Neural cell (in vitro differentiated cells): Measurements from ENCODE around the gene GPER1. TPM values are rescaled to one million over a fixed set of nuclear protein-coding genes. Genes with fewer than 3 reads are reported as not detected.

Experiments used
- H2AFZ ChIP-seq: fragments of 200-600, 300-800 bp; sonication (generic), shearing (Covaris generic); 2 replicates; pipeline ENCODE4 v1.6.0; 2014; ENCODE audit warnings: low read depth, mild to moderate bottlenecking, antibody characterized with exemption, low read length, moderate library complexity
- H3F3A ChIP-seq: fragments of 200-600 bp; shearing (Covaris generic); 2 replicates; pipeline ENCODE4 v1.6.1; 2016; ENCODE audit warnings: mild to moderate bottlenecking, moderate library complexity, mixed read lengths, antibody characterized with exemption, low read length; ENCODE audit not compliant: insufficient read depth, poor library complexity, severe bottlenecking
- H3K27ac ChIP-seq: fragments of 200-600, 300-800 bp; sonication (generic), shearing (Covaris generic); 2 replicates; pipeline ENCODE4 v1.5.1; 2014; ENCODE audit warnings: mild to moderate bottlenecking, low read length, moderate library complexity
- H3K27me3 ChIP-seq: fragments of 300-800, 200-600 bp; sonication (generic), shearing (Covaris generic); 2 replicates; pipeline ENCODE4 v1.6.0; 2014; ENCODE audit warnings: mild to moderate bottlenecking, low read depth, low read length, moderate library complexity; ENCODE audit not compliant: insufficient read depth
- H3K36me3 ChIP-seq: fragments of 300-800, 200-600 bp; sonication (generic), shearing (Covaris generic); 2 replicates; pipeline ENCODE4 v1.5.1; 2014; ENCODE audit warnings: mild to moderate bottlenecking, antibody characterized with exemption, low read length, moderate library complexity; ENCODE audit not compliant: insufficient read depth
- H3K4me2 ChIP-seq: fragments of 300-800, 200-600 bp; sonication (generic), shearing (Covaris generic); 2 replicates; pipeline ENCODE4 v1.6.0; 2014; ENCODE audit warnings: mild to moderate bottlenecking, low read length
- H3K4me3 ChIP-seq: fragments of 300-800, 200-600 bp; sonication (generic), shearing (Covaris generic); 2 replicates; pipeline ENCODE4 v1.5.1; 2014; ENCODE audit warnings: mild to moderate bottlenecking, low read length, moderate library complexity
- H3K79me2 ChIP-seq: fragments of 200-600 bp; shearing (Covaris generic); replicated peaks from 2 replicates; pipeline ENCODE4 v1.6.0; 2014; ENCODE audit warnings: mild to moderate bottlenecking, low read length, moderate library complexity; ENCODE audit not compliant: insufficient read depth
- H3K9ac ChIP-seq: fragments of 300-800, 200-600 bp; sonication (generic), shearing (Covaris generic); 2 replicates; pipeline ENCODE4 v1.6.1; 2016; ENCODE audit warnings: mild to moderate bottlenecking, low read length, mixed read lengths
- H3K9me2 ChIP-seq: fragments of 200-600 bp; shearing (Covaris generic); 2 replicates; pipeline ENCODE4 v1.6.1; 2016; ENCODE audit warnings: mild to moderate bottlenecking, low read length, mixed read lengths; ENCODE audit not compliant: insufficient read depth
- H3K9me3 ChIP-seq: fragments of 200-600, 300-800 bp; sonication (generic), shearing (Covaris generic); 2 replicates; pipeline ENCODE4 v1.6.1; 2016; ENCODE audit warnings: mild to moderate bottlenecking, mixed run types, low read length, moderate library complexity, mixed read lengths
- H4K20me1 ChIP-seq: fragments of 200-600 bp; shearing (Covaris generic); 2 replicates; pipeline ENCODE4 v1.6.1; 2016; ENCODE audit warnings: mild to moderate bottlenecking, mixed run types; ENCODE audit not compliant: insufficient read depth
- EP300 ChIP-seq: fragments of 450-650 bp; conservative IDR thresholded peaks from 2 replicates; pipeline ENCODE4 v1.6.1; 2014; ENCODE audit warnings: antibody characterized with exemption, mild to moderate bottlenecking, moderate library complexity; ENCODE audit not compliant: poor library complexity, severe bottlenecking
- EZH2 ChIP-seq: fragments of 200-600, 300-800 bp; shearing (Covaris generic), sonication (generic); IDR thresholded peaks from 2 replicates; pipeline ENCODE4 v1.6.1; 2014; ENCODE audit warnings: antibody characterized with exemption, low read length, borderline replicate concordance, mild to moderate bottlenecking; ENCODE audit not compliant: insufficient read depth, poor library complexity, severe bottlenecking
- MXI1 ChIP-seq: fragments of 450-650 bp; conservative IDR thresholded peaks from 2 replicates; pipeline ENCODE4 v1.6.1; 2014; ENCODE audit warnings: antibody characterized with exemption, mild to moderate bottlenecking; ENCODE audit not compliant: poor library complexity, severe bottlenecking
- POLR2AphosphoS5 ChIP-seq: IDR thresholded peaks from 2 replicates; pipeline ENCODE4 v1.6.1; 2012
- RAD21 ChIP-seq: fragments of 450-650 bp; conservative IDR thresholded peaks from 2 replicates; pipeline ENCODE4 v1.6.1; 2014; ENCODE audit warnings: antibody characterized with exemption, mild to moderate bottlenecking, moderate library complexity
- REST ChIP-seq: IDR thresholded peaks from 2 replicates; pipeline ENCODE4 v1.6.1; 2012; ENCODE audit warnings: borderline replicate concordance
- SMC3 ChIP-seq: fragments of 450-650 bp; conservative IDR thresholded peaks from 2 replicates; pipeline ENCODE4 v1.6.1; 2014; ENCODE audit warnings: antibody characterized with exemption, mild to moderate bottlenecking, moderate library complexity; ENCODE audit not compliant: poor library complexity
- TAF1 ChIP-seq: IDR thresholded peaks from 2 replicates; pipeline ENCODE4 v1.6.1; 2012; ENCODE audit warnings: low read depth
- polyA plus RNA-seq: library from polyadenylated mRNA; depleted of rRNA; stranded (reverse); fragments of >200 nt; gene quantifications from 2 replicates; pipeline ENCODE4 v1.2.3, GENCODE V29; 2014
- TF ChIP-seq, protein P1 (sequence below): fragments of 450-650 bp; IDR thresholded peaks from 2 replicates; pipeline ENCODE4 v1.5.1; 2014; ENCODE audit warnings: antibody characterized with exemption, mild to moderate bottlenecking, moderate library complexity; ENCODE audit not compliant: poor library complexity, severe bottlenecking

GPER1 gene
- polyA plus RNA-seq, 1 donor from 2014 or later, result not detected

DNA sequence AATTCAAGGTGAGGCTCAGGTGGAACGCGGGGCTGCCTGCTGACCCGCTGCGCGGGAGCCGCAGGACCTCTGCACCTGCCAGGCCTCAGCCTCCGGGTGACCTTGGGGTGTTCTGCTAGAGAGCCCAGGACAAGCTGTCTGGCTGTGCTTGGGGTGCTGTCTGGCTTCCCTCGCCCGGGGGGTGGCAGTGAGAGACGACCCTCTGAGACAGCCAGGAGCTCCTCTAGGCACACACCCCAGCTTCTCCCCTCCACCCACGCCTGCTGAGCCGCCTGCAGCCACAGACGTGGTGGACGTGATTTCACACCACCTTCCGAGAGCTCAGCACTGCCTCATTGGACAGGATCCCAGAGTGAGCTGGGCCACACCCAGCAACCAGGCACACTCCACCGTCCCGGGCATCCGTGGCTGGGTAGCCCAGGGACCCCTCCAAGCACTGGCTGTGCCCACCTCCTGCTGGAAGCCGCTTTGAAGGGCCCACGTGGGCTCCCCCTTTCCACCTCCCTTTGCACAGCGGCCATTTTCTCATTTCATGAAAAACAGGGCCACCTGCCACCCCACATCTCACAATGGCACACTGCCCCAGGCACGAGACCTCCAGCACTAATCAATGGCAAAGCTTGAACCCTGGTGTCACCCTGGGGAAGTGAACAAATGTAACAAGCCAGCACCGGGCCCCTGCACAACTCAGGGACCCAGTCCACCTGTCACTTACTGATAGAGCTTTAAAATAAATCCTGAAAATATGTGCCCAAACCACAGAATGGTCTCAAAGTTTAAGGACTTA lies 37.1 kb downstream of the GPER1 start:
- Histone ChIP-seq H3K36me3 (no peaks in the 10 kb centered on the region), H3K27me3 (no peaks in the 10 kb centered on the region), H3F3A (no peaks in the 10 kb centered on the region), H3K4me2 (no peak overlapping the region), H3K9me3 (no peaks in the 10 kb centered on the region), H4K20me1 (no peaks in the 10 kb centered on the region), H3K27ac (no peak overlapping the region), H3K79me2 (no peaks in the 10 kb centered on the region), H2AFZ (no peak overlapping the region), H3K9me2 (no peaks in the 10 kb centered on the region), H3K9ac (no peak overlapping the region), H3K4me3 (no peak overlapping the region)
- no peak for TF ChIP-seq TAF1
- TF ChIP-seq RAD21, result no peak
- no peak for TF ChIP-seq POLR2AphosphoS5
- TF ChIP-seq, protein P1, sequence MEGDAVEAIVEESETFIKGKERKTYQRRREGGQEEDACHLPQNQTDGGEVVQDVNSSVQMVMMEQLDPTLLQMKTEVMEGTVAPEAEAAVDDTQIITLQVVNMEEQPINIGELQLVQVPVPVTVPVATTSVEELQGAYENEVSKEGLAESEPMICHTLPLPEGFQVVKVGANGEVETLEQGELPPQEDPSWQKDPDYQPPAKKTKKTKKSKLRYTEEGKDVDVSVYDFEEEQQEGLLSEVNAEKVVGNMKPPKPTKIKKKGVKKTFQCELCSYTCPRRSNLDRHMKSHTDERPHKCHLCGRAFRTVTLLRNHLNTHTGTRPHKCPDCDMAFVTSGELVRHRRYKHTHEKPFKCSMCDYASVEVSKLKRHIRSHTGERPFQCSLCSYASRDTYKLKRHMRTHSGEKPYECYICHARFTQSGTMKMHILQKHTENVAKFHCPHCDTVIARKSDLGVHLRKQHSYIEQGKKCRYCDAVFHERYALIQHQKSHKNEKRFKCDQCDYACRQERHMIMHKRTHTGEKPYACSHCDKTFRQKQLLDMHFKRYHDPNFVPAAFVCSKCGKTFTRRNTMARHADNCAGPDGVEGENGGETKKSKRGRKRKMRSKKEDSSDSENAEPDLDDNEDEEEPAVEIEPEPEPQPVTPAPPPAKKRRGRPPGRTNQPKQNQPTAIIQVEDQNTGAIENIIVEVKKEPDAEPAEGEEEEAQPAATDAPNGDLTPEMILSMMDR, result no peak
- no peak for TF ChIP-seq EZH2
- no peak for TF ChIP-seq EP300
- TF ChIP-seq SMC3, result no peak

- Histone ChIP-seq H3K4me3 (no peak overlapping the region), H4K20me1 (no peaks in the 10 kb centered on the region), H3K9me3 (no peaks in the 10 kb centered on the region), H3K27ac (no peak overlapping the region), H3K4me2 (no peak overlapping the region), H3F3A (no peaks in the 10 kb centered on the region), H3K79me2 (no peaks in the 10 kb centered on the region), H3K9me2 (no peaks in the 10 kb centered on the region), H3K27me3 (no peaks in the 10 kb centered on the region), H3K36me3 (no peaks in the 10 kb centered on the region), H3K9ac (no peak overlapping the region), H2AFZ (no peak overlapping the region)
- TF ChIP-seq TAF1 (no peak), REST (no peak), POLR2AphosphoS5 (no peak), EZH2 (no peak), RAD21 (no peak), MXI1 (no peak), EP300 (no peak), SMC3 (no peak)
- TF ChIP-seq, protein P1, result no peak
These were observed 37.7 kb downstream of the GPER1 start for GRCh38 chr7:1125603-1125969.
